Right forelimb (tissue), 1 donor: ENCODE data around the gene KLC1.
"Not testable (repeated sequence)": the region's sequence is repeated elsewhere in the genome, so short reads cannot be mapped to it uniquely, and the experiment has no call there.

Experiments used
- DNase-seq: peaks from one replicate; pipeline ENCODE4 v3.0.0-alpha.2; 2018

The KLC1 gene

GRCh38 chr14:103626146-103626850, 2.7 kb upstream of the KLC1 start:
- DNase-seq: no peak

DNA sequence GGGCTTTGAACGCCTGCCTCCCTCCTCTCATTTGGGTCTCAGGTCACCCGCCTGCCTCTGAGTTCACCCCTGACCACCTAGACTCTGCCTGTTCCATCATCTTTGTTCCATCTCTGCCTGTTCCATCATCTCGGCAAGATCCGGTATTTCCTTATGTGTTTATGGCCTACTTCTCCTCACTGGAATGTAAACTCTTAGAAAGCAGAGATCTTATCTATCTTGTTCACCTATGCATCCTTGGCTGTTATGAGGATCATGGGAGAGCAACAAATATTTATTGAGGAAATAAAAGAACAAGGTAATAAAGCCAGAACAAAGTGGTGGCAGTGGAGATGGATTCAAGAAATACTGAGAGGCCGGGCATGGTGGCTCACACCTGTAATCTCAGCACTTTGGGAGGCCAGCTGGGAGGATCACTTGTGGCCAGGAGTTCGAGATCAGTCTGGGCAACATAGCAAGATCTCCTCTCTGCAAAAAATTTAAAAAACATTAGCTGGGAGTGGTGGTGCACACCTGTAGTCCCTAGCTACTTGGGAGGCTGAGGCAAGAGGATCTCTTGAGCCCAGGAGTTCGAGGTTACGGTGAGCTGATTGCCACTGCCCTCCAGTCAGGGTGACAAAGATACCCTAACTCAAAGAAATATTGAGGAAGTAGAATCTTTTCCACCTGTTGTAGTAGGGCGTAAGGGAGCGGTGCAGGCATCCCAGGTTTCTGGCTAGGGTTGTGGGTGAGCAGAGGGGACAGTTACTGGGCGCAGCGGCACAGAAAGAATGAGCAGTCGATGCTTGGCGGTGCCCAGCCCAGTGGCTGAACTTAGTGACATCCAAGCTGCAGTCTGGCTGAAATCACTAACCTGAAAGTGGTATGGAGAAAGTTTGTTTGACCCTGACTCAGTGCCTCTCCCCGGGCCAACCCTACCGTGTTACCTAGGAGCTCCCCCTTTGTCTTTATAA, 1.7 kb upstream of the KLC1 start:
- no peak for DNase-seq

DNA sequence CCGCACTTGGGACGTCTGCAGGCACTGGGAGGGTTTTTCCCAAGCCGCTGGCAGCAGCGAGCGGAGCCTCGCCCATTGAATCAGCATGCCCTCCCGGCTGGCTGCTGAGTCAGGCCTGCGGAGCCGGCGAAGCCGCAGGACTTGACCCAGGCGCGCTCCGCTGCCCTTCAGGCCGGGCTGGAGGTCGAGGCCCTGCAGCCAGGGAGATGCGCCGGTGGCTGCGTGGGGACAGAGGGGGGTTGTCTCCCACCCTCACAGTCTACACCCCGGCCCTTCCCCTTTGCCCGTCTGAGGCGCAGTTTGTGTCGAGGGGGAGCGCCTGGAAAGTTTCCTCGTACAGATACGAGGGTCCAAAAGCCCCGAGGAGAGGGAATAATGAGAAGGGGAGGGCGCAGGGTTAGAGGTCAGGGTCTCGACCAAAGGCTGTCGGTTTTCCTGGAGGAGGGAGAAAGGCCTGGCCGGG, 759 bp upstream of the KLC1 start:
- peak; percentile 69 for DNase-seq

- DNase-seq: peak; percentile 72
Observed at GRCh38 chr14:103629503-103630121, 601 bp downstream of the KLC1 start.

DNA sequence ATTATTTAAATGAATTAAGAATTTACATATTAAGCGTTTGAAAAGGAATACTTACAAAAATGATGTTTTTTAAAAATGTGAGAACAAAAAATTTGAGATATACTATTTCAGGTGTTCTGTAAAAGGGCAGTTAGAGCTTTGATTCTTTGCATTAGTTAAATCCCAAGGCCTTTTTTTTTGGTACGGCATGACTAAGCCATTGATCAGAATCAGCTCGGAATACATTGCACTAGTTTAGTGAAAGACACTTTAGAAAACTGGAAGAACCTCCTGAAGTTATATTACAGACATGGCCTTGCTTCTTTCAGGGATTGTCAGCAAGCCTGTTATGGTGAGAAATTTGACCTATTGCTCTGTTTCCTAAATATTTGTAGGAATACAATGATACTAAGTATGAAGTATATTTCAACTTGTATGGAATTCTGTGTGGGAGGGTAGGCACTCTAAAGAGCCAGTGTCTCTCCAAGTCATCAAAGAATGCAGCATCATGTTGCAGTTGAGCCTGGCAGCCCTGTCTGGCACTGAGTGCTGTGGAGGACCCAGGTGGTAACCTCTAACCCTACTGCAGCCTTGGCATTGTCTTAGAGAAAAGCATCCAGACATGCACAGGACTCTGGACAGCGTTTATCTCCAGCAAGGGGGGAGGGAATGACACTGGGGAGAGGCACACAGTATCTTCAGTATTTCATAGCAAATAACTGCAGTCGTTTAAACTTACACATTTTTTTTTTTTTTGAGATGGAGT, 1.5 kb downstream of the KLC1 start:
- DNase-seq: no peak

DNA sequence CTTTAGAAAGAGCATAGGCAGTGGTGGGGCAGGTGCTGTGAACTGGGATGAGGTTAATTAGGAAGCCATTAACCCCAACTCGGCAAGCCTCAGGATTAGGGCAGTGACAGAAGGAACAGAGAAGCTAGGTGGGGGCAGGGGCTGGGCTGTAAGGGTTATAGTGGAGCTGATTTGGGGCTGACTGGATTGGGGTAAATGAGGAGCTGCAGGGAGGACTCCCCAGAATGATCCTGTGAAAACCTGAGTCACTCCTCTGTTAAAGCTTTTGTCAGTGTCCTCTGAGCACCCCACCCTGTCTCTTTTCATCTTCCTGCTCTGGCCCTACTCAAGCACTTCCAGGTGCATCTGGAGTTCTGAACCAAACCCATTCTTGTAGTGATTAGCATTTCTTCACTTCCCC, 4.4 kb downstream of the KLC1 start:
- DNase-seq: no peak

GRCh38 chr14:103634156-103634555, 5.1 kb downstream of the KLC1 start:
- no peak for DNase-seq

- DNase-seq: no peak
Observed at GRCh38 chr14:103638594-103638993, 9.6 kb downstream of the KLC1 start.

DNA sequence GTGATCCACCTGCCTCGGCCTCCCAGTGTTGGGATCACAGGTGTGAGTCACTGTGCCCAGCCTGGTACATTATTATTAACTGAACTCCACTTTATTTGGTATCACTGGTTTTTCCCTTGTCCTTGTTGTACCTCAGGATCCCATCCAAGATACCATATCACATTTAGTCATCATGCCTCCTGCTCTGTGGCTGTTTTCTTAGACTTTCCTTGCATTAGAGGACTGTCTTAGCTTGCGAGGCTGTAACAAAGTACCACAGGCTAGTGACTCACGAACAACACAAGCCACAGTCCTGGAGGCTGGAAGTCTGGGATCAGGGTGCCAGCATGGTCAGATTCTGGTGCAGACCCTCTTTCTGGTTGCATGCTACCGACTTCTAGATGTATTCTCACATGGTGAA, 12.2 kb downstream of the KLC1 start:
- DNase-seq: no peak

- DNase-seq: no peak
Observed at GRCh38 chr14:103646189-103646588, 17.2 kb downstream of the KLC1 start.

GRCh38 chr14:103649001-103649400, 20.0 kb downstream of the KLC1 start:
- no peak for DNase-seq

DNA sequence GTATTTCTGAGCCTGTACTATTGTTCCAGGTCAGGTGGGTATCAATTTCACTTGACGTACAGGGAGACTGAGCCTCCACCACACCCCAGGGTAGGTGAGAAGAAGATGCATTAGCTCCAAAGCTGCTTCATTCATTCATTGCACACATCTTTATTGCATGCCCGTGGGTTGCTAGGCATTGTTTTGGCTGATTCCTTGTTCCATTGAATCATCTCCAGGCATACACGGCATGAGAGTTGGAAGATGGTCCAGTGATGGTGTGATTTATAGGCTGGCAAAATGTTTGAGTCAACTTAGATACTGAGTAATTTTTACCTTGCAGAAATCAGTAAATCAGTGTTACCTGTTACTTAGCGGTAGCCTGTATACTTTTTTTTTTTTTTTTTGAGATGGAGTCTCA, 21.2 kb downstream of the KLC1 start:
- no peak for DNase-seq

DNA sequence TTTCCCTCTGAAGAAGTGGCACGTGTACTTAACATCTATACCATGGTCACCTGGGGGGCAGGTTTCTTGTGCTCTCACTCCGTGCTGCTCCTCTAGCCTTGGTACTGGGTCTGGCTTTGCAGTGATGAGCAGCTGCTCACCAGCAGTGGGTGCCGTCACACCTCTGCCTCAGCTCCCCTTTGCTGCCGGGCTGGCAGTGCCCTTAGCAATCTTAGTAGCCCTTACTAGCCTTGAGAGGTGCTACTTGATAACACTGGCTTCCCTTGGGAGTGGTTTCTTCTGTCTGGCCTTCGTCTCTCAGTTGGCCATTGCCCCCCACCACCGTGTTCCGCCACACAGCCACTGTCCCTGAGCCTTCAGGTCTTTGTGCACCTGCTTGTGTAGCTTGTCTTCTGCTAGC, 22.6 kb downstream of the KLC1 start:
- no peak for DNase-seq

GRCh38 chr14:103652806-103653205, 23.8 kb downstream of the KLC1 start:
- no peak for DNase-seq

DNA sequence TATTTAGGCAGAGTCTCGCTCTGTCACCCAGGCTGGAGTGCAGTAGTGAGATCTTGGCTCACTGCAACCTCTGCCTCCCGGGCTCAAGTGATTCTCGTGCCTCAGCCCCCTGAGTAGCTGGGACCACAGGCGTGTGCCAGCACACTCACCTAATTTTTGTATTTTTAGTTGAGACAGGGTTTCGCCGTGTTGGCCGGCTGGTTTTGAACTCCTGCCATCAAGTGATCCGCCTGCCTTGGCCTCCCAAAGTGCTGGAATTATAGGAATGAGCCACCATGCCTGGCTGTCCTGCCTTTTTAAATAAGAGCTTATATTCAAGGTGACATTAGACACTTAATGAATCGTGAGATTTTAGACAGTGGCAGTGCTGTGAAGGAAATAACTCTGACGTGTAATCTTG, 24.3 kb downstream of the KLC1 start:
- not testable (repeated sequence) for DNase-seq

DNA sequence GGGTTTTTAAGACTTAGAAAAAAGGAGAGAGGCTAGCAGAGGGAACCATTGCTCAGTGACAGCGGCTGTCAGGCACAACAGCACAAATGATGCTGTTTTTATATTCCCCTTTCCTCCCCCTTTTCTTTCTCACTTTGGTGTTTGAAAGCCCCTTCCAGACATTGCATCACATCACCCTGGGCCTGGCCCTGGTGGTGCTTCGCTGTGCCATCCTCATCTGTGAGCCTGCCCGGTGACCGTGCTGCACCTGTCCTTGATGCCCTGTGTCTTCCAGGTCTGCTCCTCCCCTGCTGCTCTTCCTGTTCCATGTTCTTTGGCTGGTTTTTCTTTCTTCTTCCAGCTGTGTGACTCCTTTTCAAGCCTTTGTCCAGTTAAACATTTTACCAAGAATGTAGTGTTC, 24.8 kb downstream of the KLC1 start:
- no peak for DNase-seq

- DNase-seq: no peak
Observed at GRCh38 chr14:103654619-103655018, 25.6 kb downstream of the KLC1 start.

DNA sequence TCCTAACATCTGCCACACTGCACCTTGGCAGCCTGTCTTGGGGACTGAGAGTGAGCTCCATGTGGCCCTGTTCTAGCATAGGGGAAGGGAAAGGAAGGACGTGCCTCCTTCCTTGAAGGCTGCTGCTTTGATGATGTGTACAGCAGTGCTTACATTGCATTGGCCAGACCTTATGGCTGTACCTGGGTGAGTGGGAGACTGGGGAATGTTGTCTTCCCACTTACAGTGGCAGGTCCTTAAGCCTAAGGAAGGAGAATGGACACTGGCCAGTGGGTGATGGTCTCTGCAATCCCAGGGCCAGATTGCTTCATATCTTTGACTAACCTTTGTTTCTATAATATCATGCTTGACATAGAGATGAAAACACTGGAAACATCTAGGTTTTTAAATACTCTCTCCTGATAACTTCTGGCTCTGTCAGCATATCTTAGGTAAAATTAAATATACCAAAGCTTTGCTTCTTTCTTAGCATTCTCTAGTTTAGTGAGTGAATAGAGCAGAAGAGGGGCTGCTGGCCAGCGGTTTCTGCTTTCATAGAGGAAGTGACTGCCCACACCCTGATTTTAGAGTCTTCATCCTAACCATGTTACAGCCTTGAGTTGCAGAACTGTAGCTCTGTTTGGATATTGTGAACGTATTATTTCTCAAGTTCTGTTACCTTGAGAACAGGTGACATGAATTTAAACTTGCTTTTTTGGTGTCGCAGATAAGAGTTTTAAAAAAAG, 27.2 kb downstream of the KLC1 start:
- DNase-seq: no peak

DNA sequence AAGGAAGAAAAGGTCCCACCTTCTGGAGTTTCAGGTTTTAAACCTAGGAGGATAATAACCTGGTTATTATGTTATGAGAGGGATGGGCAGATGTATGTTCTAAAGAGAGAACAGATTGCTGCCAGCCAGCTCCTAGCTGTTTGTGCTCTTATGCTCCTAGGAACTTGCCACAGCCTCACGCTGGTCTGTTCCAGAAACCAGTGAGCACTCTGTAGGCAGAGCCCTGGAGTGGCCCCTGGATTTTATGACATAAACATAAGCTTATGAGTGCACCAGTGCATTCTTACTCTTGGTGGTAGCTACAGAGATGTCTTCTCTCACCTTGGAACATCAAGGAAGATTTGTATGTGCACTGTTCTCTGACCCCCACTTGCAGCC, 27.7 kb downstream of the KLC1 start:
- DNase-seq: no peak

GRCh38 chr14:103657471-103657870, 28.5 kb downstream of the KLC1 start:
- no peak for DNase-seq

GRCh38 chr14:103659631-103660030, 30.6 kb downstream of the KLC1 start:
- no peak for DNase-seq

- no peak for DNase-seq
Observed at GRCh38 chr14:103662029-103662428, 33.0 kb downstream of the KLC1 start.
